Astrocyte (in vitro differentiated cells and primary cell): Measurements from ENCODE around the gene EPS8. TPM values are rescaled to one million over a fixed set of nuclear protein-coding genes. Genes with fewer than 3 reads are reported as not detected.

Experiments used
- DNase-seq: peaks from one replicate; pipeline ENCODE4 v3.0.0-alpha.2; 2010; ENCODE audit warnings: low read depth
- FAIRE-seq: peaks from 2 replicates; lab custom pipeline; 2011; peaks lifted over from hg19 to GRCh38; lab: Jason Lieb, UNC
- H2AFZ ChIP-seq: 2 replicates; pipeline ENCODE4 v1.6.0; 2012; ENCODE audit warnings: low read depth, low read length, inconsistent platforms
- H3K27ac ChIP-seq: 2 replicates; pipeline ENCODE4 v1.5.1; 2011; ENCODE audit warnings: low read depth, low read length, inconsistent platforms
- H3K27me3 ChIP-seq: 2 replicates; pipeline ENCODE4 v1.6.0; 2011; ENCODE audit warnings: low read length, inconsistent platforms; ENCODE audit not compliant: insufficient read depth
- H3K36me3 ChIP-seq: 2 replicates; pipeline ENCODE4 v1.5.1; 2011; ENCODE audit warnings: low read length, inconsistent platforms; ENCODE audit not compliant: insufficient read depth
- H3K4me1 ChIP-seq: 2 replicates; pipeline ENCODE4 v1.5.1; 2011; ENCODE audit warnings: low read length, inconsistent platforms; ENCODE audit not compliant: insufficient read depth
- H3K4me2 ChIP-seq: 2 replicates; pipeline ENCODE4 v1.6.0; 2012; ENCODE audit warnings: low read length, inconsistent platforms
- H3K4me3 ChIP-seq: 2 replicates; pipeline ENCODE4 v1.5.1; 2011; ENCODE audit warnings: low read depth, mild to moderate bottlenecking, low read length, inconsistent platforms; ENCODE audit not compliant: insufficient read depth
- H3K79me2 ChIP-seq: 2 replicates; pipeline ENCODE4 v1.6.0; 2012; ENCODE audit warnings: mild to moderate bottlenecking, low read length, inconsistent platforms; ENCODE audit not compliant: insufficient read depth
- H3K9ac ChIP-seq: 2 replicates; pipeline ENCODE4 v1.6.0; 2012; ENCODE audit warnings: mild to moderate bottlenecking, low read length, inconsistent platforms
- H3K9me3 ChIP-seq: 2 replicates; pipeline ENCODE4 v1.5.1; 2012; ENCODE audit warnings: low read depth, mild to moderate bottlenecking, low read length, inconsistent platforms; ENCODE audit not compliant: insufficient read depth
- H4K20me1 ChIP-seq: 2 replicates; pipeline ENCODE4 v1.6.0; 2012; ENCODE audit warnings: low read length, inconsistent platforms; ENCODE audit not compliant: insufficient read depth
- H3K27ac Mint-ChIP-seq: one replicate; pipeline ENCODE4 v1.8.0; 2021; ENCODE audit warnings: mild to moderate bottlenecking, mixed read lengths; ENCODE audit not compliant: unreplicated experiment
- H3K27me3 Mint-ChIP-seq: one replicate; pipeline ENCODE4 v1.8.0; 2021; ENCODE audit warnings: low read depth, mixed read lengths; ENCODE audit not compliant: unreplicated experiment
- H3K36me3 Mint-ChIP-seq: one replicate; pipeline ENCODE4 v1.8.0; 2021; ENCODE audit warnings: low read depth, mixed read lengths; ENCODE audit not compliant: unreplicated experiment
- H3K4me1 Mint-ChIP-seq: one replicate; pipeline ENCODE4 v1.8.0; 2021; ENCODE audit warnings: low read depth, mixed read lengths; ENCODE audit not compliant: unreplicated experiment
- H3K4me3 Mint-ChIP-seq: one replicate; pipeline ENCODE4 v1.8.0; 2021; ENCODE audit warnings: mild to moderate bottlenecking, moderate library complexity, mixed read lengths; ENCODE audit not compliant: unreplicated experiment
- H3K9me3 Mint-ChIP-seq: one replicate; pipeline ENCODE4 v1.8.0; 2021; ENCODE audit warnings: mild to moderate bottlenecking, mixed read lengths; ENCODE audit not compliant: unreplicated experiment
- CTCF ChIP-seq: IDR thresholded peaks from 2 replicates; pipeline ENCODE4 v1.5.1; 2011; ENCODE audit warnings: low read depth, mild to moderate bottlenecking, inconsistent platforms, low read length, moderate library complexity; ENCODE audit not compliant: insufficient read depth
- EZH2 ChIP-seq: IDR thresholded peaks from 2 replicates; pipeline ENCODE4 v1.6.1; 2012; ENCODE audit warnings: mild to moderate bottlenecking, low read length, inconsistent platforms; ENCODE audit not compliant: insufficient read depth
- total RNA-seq: library from RNA; stranded (reverse); gene quantifications from 2 replicates; pipeline ENCODE4 v1.2.1, GENCODE V29; 2021

EPS8 gene
- total RNA-seq, 1 donor from 2014 or later: 31.8 TPM

- Histone ChIP-seq H3K9ac (no peak overlapping the region), H4K20me1 (no peaks in the 10 kb centered on the region), H3K36me3 (no peaks in the 10 kb centered on the region), H3K27ac (no peak overlapping the region), H3K27me3 (no peaks in the 10 kb centered on the region), H2AFZ (no peak overlapping the region), H3K9me3 (no peaks in the 10 kb centered on the region), H3K79me2 (no peaks in the 10 kb centered on the region), H3K4me2 (no peak overlapping the region), H3K4me1 (peaks cover 4% of the 10 kb centered on the region), H3K4me3 (no peak overlapping the region)
- FAIRE-seq (no peak), DNase-seq (no peak)
- Mint-ChIP-seq H3K27me3 (no peaks in the 10 kb centered on the region), H3K4me3 (no peak overlapping the region), H3K27ac (no peak overlapping the region), H3K36me3 (no peaks in the 10 kb centered on the region), H3K9me3 (no peaks in the 10 kb centered on the region), H3K4me1 (peaks cover 9% of the 10 kb centered on the region)
- TF ChIP-seq EZH2: no peak
- TF ChIP-seq CTCF: no peak
These were observed 5.6 kb upstream of the EPS8 start for GRCh38 chr12:15794836-15795235.

- Histone ChIP-seq H3K27me3 (no peaks in the 10 kb centered on the region), H3K79me2 (peaks cover 4% of the 10 kb centered on the region), H3K4me2 (no peak overlapping the region), H4K20me1 (no peaks in the 10 kb centered on the region), H3K9ac (no peak overlapping the region), H3K27ac (no peak overlapping the region), H3K4me3 (no peak overlapping the region), H3K4me1 (peaks cover 8% of the 10 kb centered on the region), H2AFZ (no peak overlapping the region), H3K36me3 (no peaks in the 10 kb centered on the region), H3K9me3 (no peaks in the 10 kb centered on the region)
- Mint-ChIP-seq H3K27ac (no peak overlapping the region), H3K27me3 (no peaks in the 10 kb centered on the region), H3K4me3 (no peak overlapping the region), H3K9me3 (no peaks in the 10 kb centered on the region), H3K36me3 (no peaks in the 10 kb centered on the region), H3K4me1 (peaks cover 10% of the 10 kb centered on the region)
- TF ChIP-seq CTCF (no peak), EZH2 (no peak)
- DNase-seq: no peak
- FAIRE-seq: no peak
These were observed 5.0 kb upstream of the EPS8 start for GRCh38 chr12:15794196-15794595.
